ENCODE results near the gene PLXNA4. TPM values are rescaled to one million over a fixed set of nuclear protein-coding genes. Genes with fewer than 3 reads are reported as not detected.

The PLXNA4 gene
- total and polyA plus RNA-seq, 3 experiments from 2014 or later, result 0.02 to 0.05 TPM; not detected in 1

- POLR2A ChIA-PET, result no interaction called here
- H3K36me3 ChIP-seq (ENCODE audit: insufficient read depth, low read length), result no peaks in the 10 kb centered on the region
- H3K9me3 Mint-ChIP-seq, result no peaks in the 10 kb centered on the region
- H3K4me1 ChIP-seq (ENCODE audit: insufficient read depth, low read length), result no peaks in the 10 kb centered on the region
- no peaks in the 10 kb centered on the region for H3K27me3 ChIP-seq (ENCODE audit: insufficient read depth, low read length, poor library complexity, severe bottlenecking)
- H3K27me3 Mint-ChIP-seq, result peaks cover 4 to 12% of the 10 kb centered on the region in 2 donors
- H3K4me3 ChIP-seq (ENCODE audit: low read length), result no peak overlapping the region
- CTCF ChIA-PET, result no interaction called here
- H3K27ac Mint-ChIP-seq, result no peak overlapping the region
- no peaks in the 10 kb centered on the region for H3K36me3 Mint-ChIP-seq
- H3K9me3 ChIP-seq (ENCODE audit: low read length), result no peaks in the 10 kb centered on the region
- H3K4me3 Mint-ChIP-seq, result no peak overlapping the region
- no peak overlapping the region for H3K27ac ChIP-seq (ENCODE audit: low read depth, low read length)
- DNase-seq, result no peak
- H3K4me1 Mint-ChIP-seq, result no peaks in the 10 kb centered on the region
Measured at GRCh38 chr7:132113536-132114371, 462.5 kb downstream of the PLXNA4 start.

GRCh38 chr7:132112657-132113056 lies 463.6 kb downstream of the PLXNA4 start:
- ChIA-PET POLR2A (no interaction called here), CTCF (no interaction called here)
- no peaks in the 10 kb centered on the region for H3K36me3 ChIP-seq (ENCODE audit: insufficient read depth, low read length)
- Mint-ChIP-seq H3K36me3 (no peaks in the 10 kb centered on the region), H3K27me3 (peaks cover 12% of the 10 kb centered on the region in 2 donors), H3K9me3 (no peaks in the 10 kb centered on the region), H3K27ac (no peak overlapping the region), H3K4me1 (no peaks in the 10 kb centered on the region), H3K4me3 (no peak overlapping the region)
- no peaks in the 10 kb centered on the region for H3K4me1 ChIP-seq (ENCODE audit: insufficient read depth, low read length)
- DNase-seq, result no peak
- H3K9me3 ChIP-seq (ENCODE audit: low read length), result no peaks in the 10 kb centered on the region
- H3K4me3 ChIP-seq (ENCODE audit: low read length), result no peak overlapping the region
- H3K27ac ChIP-seq (ENCODE audit: low read depth, low read length), result no peak overlapping the region
- no peaks in the 10 kb centered on the region for H3K27me3 ChIP-seq (ENCODE audit: insufficient read depth, low read length, poor library complexity, severe bottlenecking)

GRCh38 chr7:132112106-132112505 lies 464.2 kb downstream of the PLXNA4 start:
- no peak overlapping the region for H3K27ac Mint-ChIP-seq
- H3K9me3 Mint-ChIP-seq, result no peaks in the 10 kb centered on the region
- no peak overlapping the region for H3K4me3 Mint-ChIP-seq
- H3K4me3 ChIP-seq (ENCODE audit: low read length), result no peak overlapping the region
- CTCF ChIA-PET, result no interaction called here
- no peaks in the 10 kb centered on the region for H3K36me3 Mint-ChIP-seq
- no peaks in the 10 kb centered on the region for H3K4me1 Mint-ChIP-seq
- H3K27me3 ChIP-seq (ENCODE audit: insufficient read depth, low read length, poor library complexity, severe bottlenecking), result no peaks in the 10 kb centered on the region
- no peaks in the 10 kb centered on the region for H3K4me1 ChIP-seq (ENCODE audit: insufficient read depth, low read length)
- H3K36me3 ChIP-seq (ENCODE audit: insufficient read depth, low read length), result no peaks in the 10 kb centered on the region
- POLR2A ChIA-PET, result no interaction called here
- H3K27me3 Mint-ChIP-seq, result peaks cover 9 to 16% of the 10 kb centered on the region in 2 donors
- DNase-seq, result no peak
- H3K9me3 ChIP-seq (ENCODE audit: low read length), result no peaks in the 10 kb centered on the region
- H3K27ac ChIP-seq (ENCODE audit: low read depth, low read length), result no peak overlapping the region

- no peaks in the 10 kb centered on the region for H3K4me1 ChIP-seq (ENCODE audit: insufficient read depth, low read length)
- H3K27me3 ChIP-seq (ENCODE audit: insufficient read depth, low read length, poor library complexity, severe bottlenecking), result no peaks in the 10 kb centered on the region
- H3K36me3 ChIP-seq (ENCODE audit: insufficient read depth, low read length), result no peaks in the 10 kb centered on the region
- Mint-ChIP-seq H3K4me3 (no peak overlapping the region), H3K9me3 (no peaks in the 10 kb centered on the region), H3K4me1 (no peaks in the 10 kb centered on the region), H3K36me3 (no peaks in the 10 kb centered on the region), H3K27ac (no peak overlapping the region), H3K27me3 (peaks cover 7 to 19% of the 10 kb centered on the region in 2 donors)
- no peaks in the 10 kb centered on the region for H3K9me3 ChIP-seq (ENCODE audit: low read length)
- ChIA-PET CTCF (no interaction called here), POLR2A (no interaction called here)
- no peak overlapping the region for H3K27ac ChIP-seq (ENCODE audit: low read depth, low read length)
- H3K4me3 ChIP-seq (ENCODE audit: low read length), result no peak overlapping the region
- no peak for DNase-seq
Measured at GRCh38 chr7:132110692-132111091, 465.6 kb downstream of the PLXNA4 start.

- CTCF ChIA-PET, result no interaction called here
- H3K36me3 ChIP-seq (ENCODE audit: insufficient read depth, low read length), result no peaks in the 10 kb centered on the region
Measured at GRCh38 chr7:132109769-132110168, 466.5 kb downstream of the PLXNA4 start.

GRCh38 chr7:132108563-132108962 lies 467.7 kb downstream of the PLXNA4 start:
- no peaks in the 10 kb centered on the region for H3K9me3 ChIP-seq (ENCODE audit: low read length)
- Mint-ChIP-seq H3K27me3 (peaks cover 0 to 26% of the 10 kb centered on the region in 2 donors), H3K36me3 (no peaks in the 10 kb centered on the region), H3K9me3 (no peaks in the 10 kb centered on the region), H3K4me1 (no peaks in the 10 kb centered on the region), H3K4me3 (no peak overlapping the region), H3K27ac (no peak overlapping the region)
- H3K27me3 ChIP-seq (ENCODE audit: insufficient read depth, low read length, poor library complexity, severe bottlenecking), result no peaks in the 10 kb centered on the region
- DNase-seq, result no peak
- ChIA-PET POLR2A (no interaction called here), CTCF (no interaction called here)
- H3K4me1 ChIP-seq (ENCODE audit: insufficient read depth, low read length), result no peaks in the 10 kb centered on the region
- no peaks in the 10 kb centered on the region for H3K36me3 ChIP-seq (ENCODE audit: insufficient read depth, low read length)
- H3K4me3 ChIP-seq (ENCODE audit: low read length), result no peak overlapping the region
- H3K27ac ChIP-seq (ENCODE audit: low read depth, low read length), result no peak overlapping the region

More at GRCh38 chr7:132109769-132110168, 466.5 kb downstream of the PLXNA4 start:
- Mint-ChIP-seq H3K27me3 (peaks cover 4 to 24% of the 10 kb centered on the region in 2 donors), H3K4me3 (no peak overlapping the region), H3K9me3 (no peaks in the 10 kb centered on the region), H3K27ac (no peak overlapping the region), H3K36me3 (no peaks in the 10 kb centered on the region), H3K4me1 (no peaks in the 10 kb centered on the region)
- POLR2A ChIA-PET, result no interaction called here
- H3K4me3 ChIP-seq (ENCODE audit: low read length), result no peak overlapping the region
- no peak overlapping the region for H3K27ac ChIP-seq (ENCODE audit: low read depth, low read length)
- no peaks in the 10 kb centered on the region for H3K4me1 ChIP-seq (ENCODE audit: insufficient read depth, low read length)
- no peaks in the 10 kb centered on the region for H3K27me3 ChIP-seq (ENCODE audit: insufficient read depth, low read length, poor library complexity, severe bottlenecking)
- DNase-seq, result no peak
- no peaks in the 10 kb centered on the region for H3K9me3 ChIP-seq (ENCODE audit: low read length)

- H3K27me3 Mint-ChIP-seq, result peaks cover 0 to 31% of the 10 kb centered on the region in 2 donors
- no peaks in the 10 kb centered on the region for H3K4me1 Mint-ChIP-seq
- Histone ChIP-seq H3K4me3 (ENCODE audit: low read length) (no peak overlapping the region), H3K4me1 (ENCODE audit: insufficient read depth, low read length) (no peaks in the 10 kb centered on the region), H3K36me3 (ENCODE audit: insufficient read depth, low read length) (no peaks in the 10 kb centered on the region), H3K27ac (ENCODE audit: low read depth, low read length) (no peak overlapping the region), H3K9me3 (ENCODE audit: low read length) (no peaks in the 10 kb centered on the region), H3K27me3 (ENCODE audit: insufficient read depth, low read length, poor library complexity, severe bottlenecking) (no peaks in the 10 kb centered on the region)
- H3K36me3 Mint-ChIP-seq, result no peaks in the 10 kb centered on the region
- no peak for DNase-seq
- ChIA-PET CTCF (no interaction called here), POLR2A (no interaction called here)
- no peak overlapping the region for H3K4me3 Mint-ChIP-seq
- no peak overlapping the region for H3K27ac Mint-ChIP-seq
- peaks cover 0 to 2% (median 0%) of the 10 kb centered on the region in 5 donors for H3K9me3 Mint-ChIP-seq
Measured at GRCh38 chr7:132106491-132106890, 469.8 kb downstream of the PLXNA4 start.

- Histone ChIP-seq H3K9me3 (ENCODE audit: low read length) (no peaks in the 10 kb centered on the region), H3K4me3 (ENCODE audit: low read length) (no peak overlapping the region), H3K36me3 (ENCODE audit: insufficient read depth, low read length) (no peaks in the 10 kb centered on the region), H3K27ac (ENCODE audit: low read depth, low read length) (no peak overlapping the region), H3K27me3 (ENCODE audit: insufficient read depth, low read length, poor library complexity, severe bottlenecking) (no peaks in the 10 kb centered on the region), H3K4me1 (ENCODE audit: insufficient read depth, low read length) (no peaks in the 10 kb centered on the region)
- Mint-ChIP-seq H3K4me1 (no peaks in the 10 kb centered on the region), H3K9me3 (peaks cover 0 to 2% (median 0%) of the 10 kb centered on the region in 5 donors), H3K27ac (no peak overlapping the region), H3K4me3 (no peak overlapping the region), H3K36me3 (no peaks in the 10 kb centered on the region), H3K27me3 (peaks cover 0 to 31% of the 10 kb centered on the region in 2 donors)
- ChIA-PET CTCF (no interaction called here), POLR2A (no interaction called here)
- no peak for DNase-seq
Measured at GRCh38 chr7:132105096-132105495, 471.2 kb downstream of the PLXNA4 start.

All from CD8-positive, alpha-beta memory T cell (primary cell).